Keratinocyte (primary cell): ENCODE measurements around the gene LAD1. TPM values are rescaled to one million over a fixed set of nuclear protein-coding genes. Genes with fewer than 3 reads are reported as not detected.

Experiments used
- DNase-seq: peaks from one replicate; pipeline ENCODE4 v3.0.0-alpha.2; 2011; ENCODE audit warnings: low read depth, missing footprints, low spot score
- FAIRE-seq: peaks from 2 replicates; lab custom pipeline; 2011; peaks lifted over from hg19 to GRCh38; lab: Jason Lieb, UNC
- H2AFZ ChIP-seq: 2 replicates; pipeline ENCODE4 v1.6.0; 2012; ENCODE audit warnings: low read length, control low read depth, inconsistent platforms; ENCODE audit not compliant: control insufficient read depth
- H3K27ac ChIP-seq: 2 replicates; pipeline ENCODE4 v1.5.1; 2011; ENCODE audit warnings: low read length; ENCODE audit not compliant: control insufficient read depth, insufficient read depth
- H3K27me3 ChIP-seq: 3 replicates; pipeline ENCODE4 v1.6.0; 2011; ENCODE audit warnings: low read length; ENCODE audit not compliant: control insufficient read depth, insufficient read depth; ENCODE audit errors: extremely low read depth
- H3K36me3 ChIP-seq, 2 experiments: 2 replicates in 1 of 2; 3 replicates in 1 of 2; pipeline ENCODE4 v1.5.1; 2011; ENCODE audit warnings: low read length in 2 of 2, mild to moderate bottlenecking in 1 of 2; ENCODE audit not compliant: control insufficient read depth in 2 of 2, insufficient read depth in 2 of 2; ENCODE audit errors: extremely low read depth in 1 of 2
- H3K4me1 ChIP-seq: 3 replicates; pipeline ENCODE4 v1.5.1; 2011; ENCODE audit warnings: low read length; ENCODE audit not compliant: control insufficient read depth, insufficient read depth; ENCODE audit errors: extremely low read depth
- H3K4me2 ChIP-seq: 3 replicates; pipeline ENCODE4 v1.6.0; 2011; ENCODE audit warnings: low read depth, low read length; ENCODE audit not compliant: control insufficient read depth, insufficient read depth; ENCODE audit errors: extremely low read depth
- H3K4me3 ChIP-seq, 3 experiments: fragments of 200-600 bp in 1 of 3; sonication (generic) in 1 of 3; 2 replicates in 2 of 3; 3 replicates in 1 of 3; pipeline ENCODE4 v1.5.1; 2011 to 2016; ENCODE audit warnings: low read length in 3 of 3, mild to moderate bottlenecking in 3 of 3, control low read depth in 2 of 3, inconsistent platforms in 1 of 3, low read depth in 1 of 3, mixed read lengths in 1 of 3, mixed run types in 1 of 3, moderate library complexity in 1 of 3; ENCODE audit not compliant: control insufficient read depth in 2 of 3, insufficient read depth in 2 of 3; ENCODE audit errors: extremely low read depth in 1 of 3
- H3K79me2 ChIP-seq: 2 replicates; pipeline ENCODE4 v1.6.0; 2012; ENCODE audit warnings: low read length; ENCODE audit not compliant: control insufficient read depth, insufficient read depth
- H3K9ac ChIP-seq: 3 replicates; pipeline ENCODE4 v1.6.0; 2011; ENCODE audit warnings: low read length; ENCODE audit not compliant: control insufficient read depth, insufficient read depth; ENCODE audit errors: extremely low read depth
- H3K9me1 ChIP-seq: 3 replicates; pipeline ENCODE4 v1.6.0; 2011; ENCODE audit warnings: low read length; ENCODE audit not compliant: control insufficient read depth, insufficient read depth; ENCODE audit errors: extremely low read depth
- H3K9me3 ChIP-seq: 2 replicates; pipeline ENCODE4 v1.5.1; 2012; ENCODE audit warnings: low read depth, low read length; ENCODE audit not compliant: control insufficient read depth
- H4K20me1 ChIP-seq: 3 replicates; pipeline ENCODE4 v1.6.0; 2011; ENCODE audit warnings: low read length; ENCODE audit not compliant: control insufficient read depth, insufficient read depth; ENCODE audit errors: extremely low read depth
- CTCF ChIP-seq, 3 experiments: IDR thresholded peaks in 1 of 3; conservative IDR thresholded peaks in 1 of 3; optimal IDR thresholded peaks in 1 of 3; 2 replicates in 2 of 3; 3 replicates in 1 of 3; pipeline versions ENCODE3 to v1.5.1; 2011; ENCODE audit warnings: low read length in 3 of 3, mild to moderate bottlenecking in 3 of 3, moderate library complexity in 2 of 3, control low read depth in 1 of 3, inconsistent platforms in 1 of 3; ENCODE audit not compliant: insufficient read depth in 2 of 3; ENCODE audit errors: extremely low read depth in 1 of 3
- EZH2 ChIP-seq: IDR thresholded peaks from one replicate; pipeline ENCODE4 v1.6.1; 2012; ENCODE audit warnings: inconsistent platforms, mild to moderate bottlenecking, low read length, moderate library complexity
- dilution Hi-C: fragments of 300-500 bp; cut with MboI; formaldehyde crosslinking; loops from one replicate; pipeline ENCODE4 v1.7.0; 2020; ENCODE audit warnings: low sequenced_read_pairs; ENCODE audit not compliant: extremely low pct_ligation_motif_present
- polyA plus RNA-seq, 5 experiments: library from polyadenylated mRNA; depleted of rRNA in 3 of 5; stranded (reverse) in 3 of 5; stranded (forward) in 1 of 5; unstranded in 1 of 5; fragments of >200 nt; gene quantifications; 1 replicate in 1 of 5; 2 replicates in 3 of 5; 3 replicates in 1 of 5; pipeline versions ENCODE4 v1.2.1 to v1.2.3, GENCODE V29; 2011 to 2012; ENCODE audit warnings: missing spikeins in 2 of 5, low read depth in 1 of 5, low replicate concordance in 1 of 5

LAD1 gene
- polyA plus RNA-seq, 1 donor (not counting 4 experiments of a cell fraction or from before 2014, with no cell fraction given), result 82.9 TPM

- no peak overlapping the region for H2AFZ ChIP-seq
- no peak overlapping the region for H3K4me3 ChIP-seq
- FAIRE-seq (no peak), DNase-seq (no peak)
- no peak for TF ChIP-seq CTCF (optimal IDR thresholded peaks at IDR 0.05 in 1 of 3, IDR thresholded peaks at IDR 0.05 in 1 of 3, conservative IDR thresholded peaks at IDR 0.05 in 1 of 3; ENCODE audit: extremely low read depth in 1 of 3, insufficient read depth in 2 of 3, low read length in 3 of 3)
- no peak for TF ChIP-seq EZH2
- no peak overlapping the region for H3K9ac ChIP-seq
- H3K27ac ChIP-seq, result no peak overlapping the region
- no peaks in the 10 kb centered on the region for H3K9me3 ChIP-seq
- peaks cover 42% of the 10 kb centered on the region for H3K4me1 ChIP-seq
- H3K9me1 ChIP-seq, result no peaks in the 10 kb centered on the region
- H3K4me2 ChIP-seq, result no peak overlapping the region
- no peaks in the 10 kb centered on the region for H3K27me3 ChIP-seq
- H3K79me2 ChIP-seq, result no peaks in the 10 kb centered on the region
- no peaks in the 10 kb centered on the region for H4K20me1 ChIP-seq
- peaks cover 25 to 36% of the 10 kb centered on the region in 2 experiments for H3K36me3 ChIP-seq
- dilution Hi-C loops, result no loop called here
Observed at GRCh38 chr1:201331166-201331565, 68.0 kb downstream of the LAD1 start.

Other genes with a start within 250 kb of the LAD1 start
- 56.0 to 106 TPM (median 59.8 TPM) in 3 replicates for gene TMEM9, start 244.8 kb downstream of the LAD1 start, polyA plus RNA-seq
- not detected in 3 replicates for gene IGFN1, start 208.5 kb downstream of the LAD1 start, polyA plus RNA-seq
- gene PKP1, start 115.8 kb downstream of the LAD1 start, polyA plus RNA-seq, result 163 to 301 TPM (median 169 TPM) in 3 replicates
- gene TNNT2, start 21.6 kb downstream of the LAD1 start, polyA plus RNA-seq, result 0.61 to 2.3 TPM (median 1.4 TPM) in 3 replicates
- gene TNNI1, start 22.4 kb upstream of the LAD1 start, polyA plus RNA-seq, result not detected in 3 replicates
- 47.0 to 104 TPM (median 48.2 TPM) in 3 replicates for gene PHLDA3, start 69.9 kb upstream of the LAD1 start, polyA plus RNA-seq
- gene CSRP1, start 107.8 kb upstream of the LAD1 start, polyA plus RNA-seq, result 165 to 200 TPM (median 168 TPM) in 3 replicates
- 8.1 to 32.7 TPM (median 13.2 TPM) in 3 replicates for gene NAV1, start 139.8 kb upstream of the LAD1 start, polyA plus RNA-seq